B cell (primary cell): ENCODE measurements around the gene PALM3. TPM values are rescaled to one million over a fixed set of nuclear protein-coding genes. Genes with fewer than 3 reads are reported as not detected.

ENCODE experiments used
- ATAC-seq: fragments of 200-7000 bp; cut with Tn5 transposase; one replicate; pipeline ENCODE4 v1.10.0; 2021; ENCODE audit warnings: low read depth, mild to moderate bottlenecking, moderate number of reproducible peaks, moderate library complexity
- CTCF ChIA-PET: fragments of 350-600 bp; sonication (Branson Sonifier 250); formaldehyde crosslinking; loops from one replicate; lab custom pipeline; 2021; ENCODE audit warnings: antibody characterized with exemption, inconsistent platforms; lab: Charles Lee
- POLR2A ChIA-PET: fragments of 350-600 bp; sonication (Branson Sonifier 250); formaldehyde crosslinking; loops from one replicate; lab custom pipeline; 2021; ENCODE audit warnings: antibody characterized with exemption; lab: Charles Lee
- DNase-seq: peaks from one replicate; pipeline ENCODE4 v3.0.0; 2013
- H2AFZ ChIP-seq: 2 replicates; pipeline ENCODE4 v1.6.1; 2012; ENCODE audit warnings: mild to moderate bottlenecking, low read depth, low read length; ENCODE audit not compliant: insufficient read depth, poor library complexity, severe bottlenecking
- H3K27ac ChIP-seq, 2 donors: 1 replicate in 1 of 2; 2 replicates in 1 of 2; pipeline ENCODE4 v1.5.1; 2012 to 2013; ENCODE audit warnings: low read length in 2 of 2, mild to moderate bottlenecking in 2 of 2, moderate library complexity in 1 of 2
- H3K27me3 ChIP-seq, 4 experiments: fragments of 200-600 bp in 1 of 4; sonication (generic) in 1 of 4; replicated peaks in 1 of 4; 1 replicate in 2 of 4; 2 replicates in 2 of 4; pipeline versions ENCODE4 v1.6.1 to v1.7.0; 2013 to 2016; ENCODE audit warnings: low read length in 3 of 4, mild to moderate bottlenecking in 2 of 4, mixed read lengths in 1 of 4, moderate library complexity in 1 of 4; ENCODE audit not compliant: insufficient read depth in 4 of 4, control insufficient read depth in 3 of 4; ENCODE audit errors: control extremely low read depth in 1 of 4
- H3K36me3 ChIP-seq, 2 experiments: replicated peaks in 1 of 2; 1 replicate in 1 of 2; 2 replicates in 1 of 2; pipeline versions ENCODE4 v1.6.1 to v1.7.1; 2013; ENCODE audit warnings: low read length in 1 of 2; ENCODE audit not compliant: insufficient read depth in 2 of 2, control insufficient read depth in 1 of 2; ENCODE audit errors: control extremely low read depth in 1 of 2, extremely low read depth in 1 of 2
- H3K4me1 ChIP-seq, 2 donors: fragments of 200-600 bp in 1 of 2; sonication (generic) in 1 of 2; 1 replicate in 1 of 2; 2 replicates in 1 of 2; pipeline versions ENCODE4 v1.5.1 to v1.6.1; 2013 to 2017; ENCODE audit warnings: low read length in 2 of 2; ENCODE audit not compliant: control insufficient read depth in 2 of 2, insufficient read depth in 2 of 2
- H3K4me2 ChIP-seq: replicated peaks from 2 replicates; pipeline ENCODE3; 2012; ENCODE audit warnings: mild to moderate bottlenecking, low read depth, low read length; ENCODE audit not compliant: poor library complexity, severe bottlenecking
- H3K4me3 ChIP-seq, 5 experiments: fragments of 200-600 bp in 1 of 5; sonication (generic) in 1 of 5; 1 replicate in 3 of 5; 2 replicates in 2 of 5; pipeline versions ENCODE4 v1.5.1 to v1.7.0; 2011 to 2016; ENCODE audit warnings: low read length in 4 of 5, mild to moderate bottlenecking in 4 of 5, low read depth in 2 of 5, control low read depth in 1 of 5, moderate library complexity in 1 of 5; ENCODE audit not compliant: insufficient read depth in 1 of 5; ENCODE audit errors: control extremely low read depth in 1 of 5, extremely low read depth in 1 of 5
- H3K79me2 ChIP-seq: fragments of 200-600 bp; sonication (generic); one replicate; pipeline ENCODE4 v1.6.0; 2016; ENCODE audit warnings: low read length; ENCODE audit not compliant: control insufficient read depth, insufficient read depth
- H3K9ac ChIP-seq: fragments of 200-600 bp; sonication (generic); 2 replicates; pipeline ENCODE4 v1.6.1; 2017; ENCODE audit warnings: mild to moderate bottlenecking, low read length, moderate library complexity
- H3K9me3 ChIP-seq, 3 donors: one replicate each; pipeline versions ENCODE4 v1.6.1 to v1.7.1; 2013; ENCODE audit warnings: low read length in 2 of 3; ENCODE audit not compliant: control insufficient read depth in 2 of 3, insufficient read depth in 1 of 3; ENCODE audit errors: control extremely low read depth in 1 of 3
- H4K20me1 ChIP-seq: 2 replicates; pipeline ENCODE4 v1.6.0; 2012; ENCODE audit warnings: mild to moderate bottlenecking, low read length; ENCODE audit not compliant: insufficient read depth, control insufficient read depth, poor library complexity, severe bottlenecking
- H3K27ac Mint-ChIP-seq: one replicate; pipeline ENCODE4 v1.8.0; 2021; ENCODE audit warnings: mixed read lengths
- H3K27me3 Mint-ChIP-seq: one replicate; pipeline ENCODE4 v1.8.0; 2021; ENCODE audit warnings: mixed read lengths
- H3K4me1 Mint-ChIP-seq: one replicate; pipeline ENCODE4 v1.8.0; 2021; ENCODE audit warnings: mixed read lengths
- H3K4me3 Mint-ChIP-seq: one replicate; pipeline ENCODE4 v1.8.0; 2021; ENCODE audit warnings: mixed read lengths
- H3K9me3 Mint-ChIP-seq: one replicate; pipeline ENCODE4 v1.8.0; 2022; ENCODE audit warnings: mixed read lengths; ENCODE audit not compliant: insufficient read depth
- CTCF ChIP-seq: fragments of 200-600 bp; IDR thresholded peaks from one replicate; pipeline ENCODE4 v1.8.0; 2022; ENCODE audit warnings: antibody characterized with exemption, mild to moderate bottlenecking
- EZH2 ChIP-seq: IDR thresholded peaks from 2 replicates; pipeline ENCODE4 v1.6.1; 2012; ENCODE audit warnings: borderline replicate concordance, low read depth, mild to moderate bottlenecking, moderate library complexity, low read length; ENCODE audit not compliant: insufficient read depth, poor library complexity, severe bottlenecking
- WGBS: methylation state at CpG from one replicate; pipeline ENCODE4 v1.1.5; 2013; ENCODE audit warnings: missing lambda C conversion rate; ENCODE audit not compliant: insufficient coverage; 5-methylcytosine and 5-hydroxymethylcytosine counted together
- intact Hi-C: fragments of 100-400 bp; cut with micrococcal nuclease; formaldehyde crosslinking; loops from one replicate; pipeline ENCODE4 v1.10.0; 2022
- polyA plus RNA-seq: library from polyadenylated mRNA; depleted of rRNA; stranded (reverse); fragments of >200 nt; gene quantifications from 2 replicates; pipeline ENCODE4 v1.2.3, GENCODE V29; 2012
- total RNA-seq, 2 donors: library from RNA; stranded (reverse); fragments of 120-200 nt in 1 of 2; gene quantifications; 1 replicate in 1 of 2; 2 replicates in 1 of 2; pipeline versions ENCODE4 v1.2.3 to v1.2.4, GENCODE V29; 2013 to 2022

The PALM3 gene
- total and polyA plus RNA-seq, 2 donors (not counting 1 experiment from before 2014, with no cell fraction given) = not detected

GRCh38 chr19:14006766-14007562 is 54.9 kb downstream of the PALM3 start:
- DNase-seq = no peak

More at GRCh38 chr19:14006766-14007562, 54.9 kb downstream of the PALM3 start:
- WGBS = under 1% methylated on average over 51 of the region's 56 CpGs
- no peak for TF ChIP-seq CTCF
- no peak for TF ChIP-seq EZH2
- ATAC-seq = peak; percentile 14
- Histone ChIP-seq H3K9ac (peak overlapping the region; percentile 100), H3K4me3 (peak overlapping the region; percentile 74 to 96 (median 82)), H4K20me1 (no peaks in the 10 kb centered on the region), H3K27ac (peak overlapping the region; percentile 99 to 100), H3K4me2 (peak overlapping the region; percentile 87), H3K36me3 (no peaks in the 10 kb centered on the region), H2AFZ (peak overlapping the region; percentile 74), H3K79me2 (peaks cover 4% of the 10 kb centered on the region), H3K4me1 (peaks cover 35 to 42% of the 10 kb centered on the region in 2 donors), H3K27me3 (no peaks in the 10 kb centered on the region), H3K9me3 (no peaks in the 10 kb centered on the region)
- CTCF ChIA-PET = interaction anchor here (0.6 to 2.2 kb wide), 5 partner anchors 23 to 1235 kb away, joined by 3 to 12 read pairs (median 4); partner anchors contain the start of gene IL27RA
- Mint-ChIP-seq H3K27me3 (no peaks in the 10 kb centered on the region), H3K9me3 (no peaks in the 10 kb centered on the region), H3K27ac (peak overlapping the region; percentile 97), H3K4me3 (peak overlapping the region; percentile 90), H3K4me1 (peaks cover 41% of the 10 kb centered on the region)
- POLR2A ChIA-PET = interaction anchor here (0.6 to 5.0 kb wide), 14 partner anchors 8 to 371 kb away, joined by 3 to 42 read pairs (median 5); partner anchors contain the start of genes ASF1B, IL27RA and RLN3
- intact Hi-C loops = loop anchor here (1.0 to 5.0 kb wide), 10 partner anchors 8 to 905 kb away; partner anchors contain the start of genes ADGRE5, DCAF15, LYL1 and ZSWIM4
